ENCODE measurements around the gene ARRB2.

Gene ARRB2

DNA sequence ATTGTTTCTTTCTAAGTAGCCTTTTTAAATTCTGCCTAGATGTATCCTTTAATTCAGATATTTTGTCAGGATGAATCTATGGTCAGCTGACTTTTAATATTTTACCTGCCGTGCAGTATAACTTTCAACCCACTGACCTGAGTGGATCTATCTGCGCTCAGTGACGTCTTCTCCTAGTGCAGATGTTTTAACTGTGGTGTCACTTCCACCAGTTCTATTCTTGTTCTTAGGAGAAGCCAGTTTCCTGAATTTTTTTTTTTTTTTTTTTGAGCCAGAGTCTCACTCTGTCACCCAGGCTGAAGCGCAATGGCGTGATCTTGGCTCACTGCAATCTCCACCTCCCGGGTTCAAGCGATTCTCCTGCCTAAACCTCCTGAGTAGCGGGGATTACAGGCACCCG lies 56.3 kb downstream of the ARRB2 start:
- no peak for DNase-seq

- no peak for DNase-seq
Measured at GRCh38 chr17:4768298-4768697, 57.9 kb downstream of the ARRB2 start.

DNA sequence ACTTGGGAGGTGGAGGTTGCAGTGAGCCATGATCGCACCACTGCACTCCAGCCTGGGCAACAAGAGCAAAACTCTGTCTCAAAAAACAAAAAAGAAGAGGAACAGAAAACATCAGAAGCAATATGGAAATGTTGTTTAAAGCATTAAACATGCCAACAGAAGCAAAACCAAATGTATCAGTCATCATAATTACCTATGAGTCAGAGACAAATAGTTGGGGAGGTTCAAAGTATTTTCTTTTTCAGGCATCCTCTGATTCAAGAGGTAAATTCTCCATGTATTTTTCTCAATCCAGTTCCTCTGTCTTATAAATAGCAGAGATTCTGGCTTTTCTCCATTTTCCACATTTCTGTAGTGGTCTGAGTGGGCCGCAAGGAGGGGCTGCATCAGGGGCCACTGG lies 59.2 kb downstream of the ARRB2 start:
- DNase-seq = no peak
